Activated CD8-positive, alpha-beta memory T cell treated with anti-CD3 and anti-CD28 coated beads for 1 hour (primary cell): ENCODE data around the gene PLA2G3.
A peak's percentile ranks its signal among the peaks of the same experiment; 100 is the strongest.
"Not testable (repeated sequence)": the region's sequence is repeated elsewhere in the genome, so short reads cannot be mapped to it uniquely, and the experiment has no call there.

Experiments used
- DNase-seq, 2 donors: peaks; one replicate each; pipeline ENCODE4 v3.0.0-alpha.2; 2020; ENCODE audit warnings: low read depth in 1 of 2; ENCODE audit errors: extremely low read depth in 1 of 2

The PLA2G3 gene

GRCh38 chr22:31124811-31125465, 15.4 kb downstream of the PLA2G3 start:
- no peak for DNase-seq

GRCh38 chr22:31124290-31124689, 16.0 kb downstream of the PLA2G3 start:
- DNase-seq: no peak

GRCh38 chr22:31123292-31123602, 17.1 kb downstream of the PLA2G3 start:
- no peak for DNase-seq

- no peak for DNase-seq
Measured at GRCh38 chr22:31122532-31123291, 17.6 kb downstream of the PLA2G3 start, which contains the start of gene INPP5J. INPP5J (plus strand) TSS chr22:31122966; CDS start chr22:31123015, 49 bp downstream.

- no peak for DNase-seq
Measured at GRCh38 chr22:31122196-31122531, 18.1 kb downstream of the PLA2G3 start.

GRCh38 chr22:31121403-31121802, 18.9 kb downstream of the PLA2G3 start:
- no peak for DNase-seq

- no peak for DNase-seq
Measured at GRCh38 chr22:31120642-31121041, 19.7 kb downstream of the PLA2G3 start.

- DNase-seq: no peak
Measured at GRCh38 chr22:31120230-31120629, 20.1 kb downstream of the PLA2G3 start.

GRCh38 chr22:31119026-31119717, 21.1 kb downstream of the PLA2G3 start:
- DNase-seq: no peak

- DNase-seq: no peak
Measured at GRCh38 chr22:31118046-31118820, 22.1 kb downstream of the PLA2G3 start.

- DNase-seq: not testable (repeated sequence)
Measured at GRCh38 chr22:31112547-31113091, 27.7 kb downstream of the PLA2G3 start.

GRCh38 chr22:31107894-31108218, 32.5 kb downstream of the PLA2G3 start:
- no peak for DNase-seq

- DNase-seq: peak; percentile 73 to 74
Measured at GRCh38 chr22:31107178-31107893, 33.0 kb downstream of the PLA2G3 start, which contains the start of gene SELENOM. SELENOM (minus strand) TSS chr22:31107568; CDS start chr22:31107505, 63 bp downstream.

- DNase-seq: no peak
Measured at GRCh38 chr22:31106731-31107177, 33.6 kb downstream of the PLA2G3 start.

- DNase-seq: no peak
Measured at GRCh38 chr22:31106001-31106571, 34.2 kb downstream of the PLA2G3 start.

- no peak for DNase-seq
Measured at GRCh38 chr22:31105282-31105929, 34.9 kb downstream of the PLA2G3 start.

- DNase-seq: no peak
Measured at GRCh38 chr22:31104869-31105268, 35.4 kb downstream of the PLA2G3 start.

GRCh38 chr22:31103899-31104694, 36.2 kb downstream of the PLA2G3 start:
- DNase-seq: no peak

GRCh38 chr22:31103111-31103510, 37.2 kb downstream of the PLA2G3 start:
- no peak for DNase-seq
